Pancreas (tissue), 10 donors: ENCODE results near the gene MCC. TPM values are rescaled to one million over a fixed set of nuclear protein-coding genes. Genes with fewer than 3 reads are reported as not detected.

Experiments
- ATAC-seq, 4 donors: fragments of 200-7000 bp; cut with Tn5 transposase; one replicate each; pipeline versions ENCODE4 v1.8.0 to v1.9.1; 2020; ENCODE audit warnings: mild to moderate bottlenecking in 4 of 4, moderate library complexity in 4 of 4
- DNase-seq, 6 donors: peaks; one replicate each; pipeline ENCODE4 v3.0.0-alpha.2; 2020
- FAIRE-seq: peaks from 2 replicates; lab custom pipeline; 2012; peaks lifted over from hg19 to GRCh38; lab: Jason Lieb, UNC
- H3K27ac ChIP-seq, 4 donors: fragments of 200-600 bp; sonication (generic); 1 replicate in 3 of 4; 2 replicates in 1 of 4; pipeline versions ENCODE4 v1.5.0 to v1.8.0; 2020
- H3K27me3 ChIP-seq, 4 donors: fragments of 200-600 bp; one replicate each; pipeline ENCODE4 v1.8.0; 2021
- H3K36me3 ChIP-seq, 3 donors: fragments of 200-600 bp; sonication (generic) in 1 of 3; one replicate each; pipeline versions ENCODE4 v1.5.0 to v1.8.0; 2020 to 2021
- H3K4me1 ChIP-seq, 3 donors: fragments of 200-600 bp; one replicate each; pipeline ENCODE4 v1.8.0; 2021
- H3K4me3 ChIP-seq, 4 donors: fragments of 200-600 bp; sonication (generic) in 2 of 4; one replicate each; pipeline versions ENCODE4 v1.5.0 to v1.8.0; 2020 to 2021
- H3K9me3 ChIP-seq, 4 donors: fragments of 200-600 bp; one replicate each; pipeline ENCODE4 v1.8.0; 2021
- CTCF ChIP-seq, 4 donors: fragments of 200-600 bp; sonication (generic) in 3 of 4; IDR thresholded peaks; one replicate each; pipeline versions ENCODE4 v1.5.0 to v1.8.0; 2021; ENCODE audit warnings: antibody characterized with exemption in 4 of 4
- WGBS, 2 donors: extraction: QIAGEN DNeasy Blood & Tissue Kit; methylation state at CpG; one replicate each; pipeline ENCODE4 v1.1.7; 2013; 5-methylcytosine and 5-hydroxymethylcytosine counted together
- intact Hi-C, 3 donors: fragments of 100-400 bp; cut with DNase I; formaldehyde crosslinking; loops; one replicate each; pipeline versions ENCODE4 v1.11.1 to v1.14.2; 2022
- polyA plus RNA-seq, 2 donors: library from polyadenylated mRNA; stranded (reverse); fragments of 200-250 nt; gene quantifications; one replicate each; pipeline ENCODE4 v1.2.3, GENCODE V29; 2013
- total RNA-seq, 6 donors: library from RNA; stranded (reverse); fragmentation: NEBNext Ultra II Directional in 4 of 6; extraction: Animal tissue kit (Norgen Biotek cat#: 25700) in 4 of 6; gene quantifications; one replicate each; pipeline versions ENCODE4 v1.2.1 to v1.2.4, GENCODE V29; 2021 to 2023
- donor health status: healthy with polysubstance abuse.
- donor health status: DM: no; HTN: no; CAD: no; lungs with moderate emphysema.
- donor health status: DM: no; HTN: no; CAD: no.
- donor health status: control.
- donor health status: control.
- donor health status: Bipolar disorder and iron deficiency.
- donor health status: DM: yes; HTN: yes; CAD: no.
- donor health status: DM: no; HTN: no; CAD: no.
- donor health status: DM: no; HTN: no; CAD: no.
- donor health status: DM: yes; HTN: yes; CAD: no.

Gene MCC
- total RNA-seq (1 to 10 TPM; 2.9 to 8.3 (median 4.5) TPM), polyA plus RNA-seq (1 to 10 TPM; 1.3 to 2.6 TPM)

GRCh38 chr5:113487781-113488644 is at the start of gene MCC:
MCC (minus strand) TSS chr5:113488453.
- Histone ChIP-seq H3K27ac (peak within 1 kb of the TSS in 2 of 4 donors; percentile 20 to 49), H3K4me1 (peaks cover 0 to 5% (median 0%) of the 10 kb centered on the region in 3 donors), H3K36me3 (no peaks in the 10 kb centered on the region), H3K4me3 (peak within 1 kb of the TSS; percentile 23 to 66 (median 48)), H3K27me3 (peaks cover 0 to 2% (median 0%) of the 10 kb centered on the region in 4 donors), H3K9me3 (no peaks in the 10 kb centered on the region)
- ATAC-seq (peak; percentile 85 to 93 (median 90)), FAIRE-seq (no peak), DNase-seq (peak; percentile 64 to 90 (median 75))
- intact Hi-C loops, result no loop called here
- 1% methylated on average over 67 to 86 of the region's 86 CpGs for WGBS, 2 donors
- TF ChIP-seq CTCF (IDR thresholded peaks at IDR 0.05), result no peak

GRCh38 chr5:113531481-113532159 is 43.4 kb upstream of the MCC start:
- TF ChIP-seq CTCF (IDR thresholded peaks at IDR 0.05), result no peak
- Histone ChIP-seq H3K4me1 (no peaks in the 10 kb centered on the region), H3K4me3 (no peak overlapping the region), H3K36me3 (peaks cover 0 to 4% (median 0%) of the 10 kb centered on the region in 3 donors), H3K27ac (no peak overlapping the region), H3K9me3 (no peaks in the 10 kb centered on the region), H3K27me3 (no peaks in the 10 kb centered on the region)
- ATAC-seq (no peak), FAIRE-seq (no peak), DNase-seq (no peak)
- WGBS, 2 donors, result 97 to 100% methylated on average over 2 of the region's 2 CpGs
- intact Hi-C loops, result no loop called here

- FAIRE-seq (no peak), ATAC-seq (no peak), DNase-seq (no peak)
- TF ChIP-seq CTCF (IDR thresholded peaks at IDR 0.05), result no peak
- WGBS, 2 donors, result 97 to 98% methylated on average over 5 of the region's 5 CpGs
- Histone ChIP-seq H3K4me1 (peaks cover 0 to 6% (median 0%) of the 10 kb centered on the region in 3 donors), H3K9me3 (no peaks in the 10 kb centered on the region), H3K36me3 (no peaks in the 10 kb centered on the region), H3K4me3 (no peak overlapping the region), H3K27ac (no peak overlapping the region), H3K27me3 (no peaks in the 10 kb centered on the region)
- intact Hi-C loops, result no loop called here
Observed at GRCh38 chr5:113527746-113528145, 39.5 kb upstream of the MCC start.

GRCh38 chr5:113526421-113526820 is 38.2 kb upstream of the MCC start:
- no peak overlapping the region for H3K27ac ChIP-seq
- ATAC-seq (no peak), FAIRE-seq (peak; percentile 23), DNase-seq (no peak)
- H3K27me3 ChIP-seq, result no peaks in the 10 kb centered on the region
- no peaks in the 10 kb centered on the region for H3K9me3 ChIP-seq
- peaks cover 0 to 10% (median 0%) of the 10 kb centered on the region in 3 donors for H3K4me1 ChIP-seq
- WGBS, 2 donors, result 93 to 95% methylated on average over 4 of the region's 4 CpGs
- TF ChIP-seq CTCF (IDR thresholded peaks at IDR 0.05), result no peak
- H3K36me3 ChIP-seq, result no peaks in the 10 kb centered on the region
- H3K4me3 ChIP-seq, result no peak overlapping the region
- intact Hi-C loops, result no loop called here
